Keratinocyte (primary cell): ENCODE data around the gene TYW1B. TPM values are rescaled to one million over a fixed set of nuclear protein-coding genes. Genes with fewer than 3 reads are reported as not detected.
"Not testable (repeated sequence)": the region's sequence is repeated elsewhere in the genome, so short reads cannot be mapped to it uniquely, and the experiment has no call there.

Experiments used
- DNase-seq: peaks from one replicate; pipeline ENCODE4 v3.0.0-alpha.2; 2011; ENCODE audit warnings: low read depth, missing footprints, low spot score
- FAIRE-seq: peaks from 2 replicates; lab custom pipeline; 2011; peaks lifted over from hg19 to GRCh38; lab: Jason Lieb, UNC
- H2AFZ ChIP-seq: 2 replicates; pipeline ENCODE4 v1.6.0; 2012; ENCODE audit warnings: low read length, control low read depth, inconsistent platforms; ENCODE audit not compliant: control insufficient read depth
- H3K27ac ChIP-seq: 2 replicates; pipeline ENCODE4 v1.5.1; 2011; ENCODE audit warnings: low read length; ENCODE audit not compliant: control insufficient read depth, insufficient read depth
- H3K27me3 ChIP-seq: 3 replicates; pipeline ENCODE4 v1.6.0; 2011; ENCODE audit warnings: low read length; ENCODE audit not compliant: control insufficient read depth, insufficient read depth; ENCODE audit errors: extremely low read depth
- H3K36me3 ChIP-seq, 2 experiments: 2 replicates in 1 of 2; 3 replicates in 1 of 2; pipeline ENCODE4 v1.5.1; 2011; ENCODE audit warnings: low read length in 2 of 2, mild to moderate bottlenecking in 1 of 2; ENCODE audit not compliant: control insufficient read depth in 2 of 2, insufficient read depth in 2 of 2; ENCODE audit errors: extremely low read depth in 1 of 2
- H3K4me1 ChIP-seq: 3 replicates; pipeline ENCODE4 v1.5.1; 2011; ENCODE audit warnings: low read length; ENCODE audit not compliant: control insufficient read depth, insufficient read depth; ENCODE audit errors: extremely low read depth
- H3K4me2 ChIP-seq: 3 replicates; pipeline ENCODE4 v1.6.0; 2011; ENCODE audit warnings: low read depth, low read length; ENCODE audit not compliant: control insufficient read depth, insufficient read depth; ENCODE audit errors: extremely low read depth
- H3K4me3 ChIP-seq, 3 experiments: fragments of 200-600 bp in 1 of 3; sonication (generic) in 1 of 3; 2 replicates in 2 of 3; 3 replicates in 1 of 3; pipeline ENCODE4 v1.5.1; 2011 to 2016; ENCODE audit warnings: low read length in 3 of 3, mild to moderate bottlenecking in 3 of 3, control low read depth in 2 of 3, inconsistent platforms in 1 of 3, low read depth in 1 of 3, mixed read lengths in 1 of 3, mixed run types in 1 of 3, moderate library complexity in 1 of 3; ENCODE audit not compliant: control insufficient read depth in 2 of 3, insufficient read depth in 2 of 3; ENCODE audit errors: extremely low read depth in 1 of 3
- H3K79me2 ChIP-seq: 2 replicates; pipeline ENCODE4 v1.6.0; 2012; ENCODE audit warnings: low read length; ENCODE audit not compliant: control insufficient read depth, insufficient read depth
- H3K9ac ChIP-seq: 3 replicates; pipeline ENCODE4 v1.6.0; 2011; ENCODE audit warnings: low read length; ENCODE audit not compliant: control insufficient read depth, insufficient read depth; ENCODE audit errors: extremely low read depth
- H3K9me1 ChIP-seq: 3 replicates; pipeline ENCODE4 v1.6.0; 2011; ENCODE audit warnings: low read length; ENCODE audit not compliant: control insufficient read depth, insufficient read depth; ENCODE audit errors: extremely low read depth
- H3K9me3 ChIP-seq: 2 replicates; pipeline ENCODE4 v1.5.1; 2012; ENCODE audit warnings: low read depth, low read length; ENCODE audit not compliant: control insufficient read depth
- H4K20me1 ChIP-seq: 3 replicates; pipeline ENCODE4 v1.6.0; 2011; ENCODE audit warnings: low read length; ENCODE audit not compliant: control insufficient read depth, insufficient read depth; ENCODE audit errors: extremely low read depth
- dilution Hi-C: fragments of 300-500 bp; cut with MboI; formaldehyde crosslinking; loops from one replicate; pipeline ENCODE4 v1.7.0; 2020; ENCODE audit warnings: low sequenced_read_pairs; ENCODE audit not compliant: extremely low pct_ligation_motif_present
- polyA plus RNA-seq, 5 experiments: library from polyadenylated mRNA; depleted of rRNA in 3 of 5; stranded (reverse) in 3 of 5; stranded (forward) in 1 of 5; unstranded in 1 of 5; fragments of >200 nt; gene quantifications; 1 replicate in 1 of 5; 2 replicates in 3 of 5; 3 replicates in 1 of 5; pipeline versions ENCODE4 v1.2.1 to v1.2.3, GENCODE V29; 2011 to 2012; ENCODE audit warnings: missing spikeins in 2 of 5, low read depth in 1 of 5, low replicate concordance in 1 of 5

Gene TYW1B
- polyA plus RNA-seq, 1 donor (not counting 4 experiments of a cell fraction or from before 2014, with no cell fraction given), result 2.5 TPM

- H2AFZ ChIP-seq, H3K9me3 ChIP-seq, H3K27me3 ChIP-seq, FAIRE-seq, H3K4me3 ChIP-seq, H3K79me2 ChIP-seq, dilution Hi-C loops, H3K9ac ChIP-seq, H3K4me1 ChIP-seq, H3K36me3 ChIP-seq, H3K9me1 ChIP-seq, H4K20me1 ChIP-seq, DNase-seq, H3K27ac ChIP-seq, H3K4me2 ChIP-seq: not testable (repeated sequence)
These were observed 130.9 kb downstream of the TYW1B start for GRCh38 chr7:72697066-72697465.

GRCh38 chr7:72696643-72697042, 131.4 kb downstream of the TYW1B start:
- H3K27ac ChIP-seq, H3K9me3 ChIP-seq, H3K4me1 ChIP-seq, dilution Hi-C loops, H4K20me1 ChIP-seq, DNase-seq, FAIRE-seq, H2AFZ ChIP-seq, H3K9me1 ChIP-seq, H3K4me2 ChIP-seq, H3K36me3 ChIP-seq, H3K4me3 ChIP-seq, H3K9ac ChIP-seq, H3K27me3 ChIP-seq, H3K79me2 ChIP-seq: not testable (repeated sequence)

- FAIRE-seq, dilution Hi-C loops, H3K27ac ChIP-seq, H3K27me3 ChIP-seq, DNase-seq, H3K36me3 ChIP-seq, H4K20me1 ChIP-seq, H3K4me1 ChIP-seq, H3K9ac ChIP-seq, H3K79me2 ChIP-seq, H3K9me3 ChIP-seq, H3K4me2 ChIP-seq, H3K9me1 ChIP-seq, H2AFZ ChIP-seq, H3K4me3 ChIP-seq: not testable (repeated sequence)
These were observed 132.5 kb downstream of the TYW1B start for GRCh38 chr7:72695482-72695881.

GRCh38 chr7:72691442-72691841, 136.6 kb downstream of the TYW1B start:
- dilution Hi-C loops, H3K27ac ChIP-seq, H3K9me3 ChIP-seq, H3K4me1 ChIP-seq, FAIRE-seq, H3K4me2 ChIP-seq, H3K9me1 ChIP-seq, H3K27me3 ChIP-seq, H2AFZ ChIP-seq, H3K9ac ChIP-seq, H3K4me3 ChIP-seq, H4K20me1 ChIP-seq, DNase-seq, H3K36me3 ChIP-seq, H3K79me2 ChIP-seq: not testable (repeated sequence)

- H3K9ac ChIP-seq, H4K20me1 ChIP-seq, H3K79me2 ChIP-seq, H3K9me1 ChIP-seq, H3K4me3 ChIP-seq, H2AFZ ChIP-seq, dilution Hi-C loops, H3K27ac ChIP-seq, H3K4me1 ChIP-seq, DNase-seq, H3K36me3 ChIP-seq, FAIRE-seq, H3K9me3 ChIP-seq, H3K4me2 ChIP-seq, H3K27me3 ChIP-seq: not testable (repeated sequence)
These were observed 137.8 kb downstream of the TYW1B start for GRCh38 chr7:72690177-72690576.
